Ascending aorta (tissue), 2 donors: Measurements from ENCODE around the gene HOXD3. TPM values are rescaled to one million over a fixed set of nuclear protein-coding genes. Genes with fewer than 3 reads are reported as not detected.
A peak's percentile ranks its signal among the peaks of the same experiment; 100 is the strongest.

Experiments
- DNase-seq, 2 donors: peaks; one replicate each; pipeline ENCODE4 v3.0.0-alpha.2; 2019; ENCODE audit warnings: low spot score in 2 of 2
- H3K27ac ChIP-seq, 2 donors: fragments of 200-600 bp; sonication (generic); one replicate each; pipeline ENCODE4 v1.5.1; 2016 to 2017; ENCODE audit warnings: mild to moderate bottlenecking in 1 of 2
- H3K27me3 ChIP-seq: fragments of 200-600 bp; sonication (generic); one replicate; pipeline ENCODE4 v1.5.1; 2017
- H3K36me3 ChIP-seq, 2 donors: fragments of 200-600 bp; sonication (generic); one replicate each; pipeline ENCODE4 v1.5.1; 2016
- H3K4me1 ChIP-seq, 2 donors: fragments of 200-600 bp; sonication (generic); one replicate each; pipeline ENCODE4 v1.5.1; 2016 to 2017; ENCODE audit warnings: mild to moderate bottlenecking in 1 of 2
- H3K4me3 ChIP-seq, 2 donors: fragments of 200-600 bp; sonication (generic); one replicate each; pipeline ENCODE4 v1.5.1; 2016 to 2017; ENCODE audit warnings: mild to moderate bottlenecking in 1 of 2
- H3K9me3 ChIP-seq, 2 donors: fragments of 200-600 bp; sonication (generic); one replicate each; pipeline ENCODE4 v1.5.1; 2016
- intact Hi-C: fragments of 100-400 bp; cut with DNase I; formaldehyde crosslinking; loops from one replicate; pipeline ENCODE4 v1.15.1; 2023
- total RNA-seq: library from RNA; depleted of rRNA; stranded (reverse); fragments of >200 nt; gene quantifications from one replicate; pipeline ENCODE4 v1.1.0, GENCODE V29; 2016
- TF ChIP-seq, protein P1 (sequence below), 3 experiments: fragments of 200-600 bp in 2 of 3; fragments of 450-650 bp in 1 of 3; sonication (generic) in 2 of 3; IDR thresholded peaks; one replicate each; pipeline ENCODE4 v1.5.1; 2016 to 2019; ENCODE audit warnings: antibody characterized with exemption in 3 of 3, mild to moderate bottlenecking in 1 of 3, moderate library complexity in 1 of 3

The HOXD3 gene
- total RNA-seq, 1 donor from 2014 or later: 8.6 TPM

DNA sequence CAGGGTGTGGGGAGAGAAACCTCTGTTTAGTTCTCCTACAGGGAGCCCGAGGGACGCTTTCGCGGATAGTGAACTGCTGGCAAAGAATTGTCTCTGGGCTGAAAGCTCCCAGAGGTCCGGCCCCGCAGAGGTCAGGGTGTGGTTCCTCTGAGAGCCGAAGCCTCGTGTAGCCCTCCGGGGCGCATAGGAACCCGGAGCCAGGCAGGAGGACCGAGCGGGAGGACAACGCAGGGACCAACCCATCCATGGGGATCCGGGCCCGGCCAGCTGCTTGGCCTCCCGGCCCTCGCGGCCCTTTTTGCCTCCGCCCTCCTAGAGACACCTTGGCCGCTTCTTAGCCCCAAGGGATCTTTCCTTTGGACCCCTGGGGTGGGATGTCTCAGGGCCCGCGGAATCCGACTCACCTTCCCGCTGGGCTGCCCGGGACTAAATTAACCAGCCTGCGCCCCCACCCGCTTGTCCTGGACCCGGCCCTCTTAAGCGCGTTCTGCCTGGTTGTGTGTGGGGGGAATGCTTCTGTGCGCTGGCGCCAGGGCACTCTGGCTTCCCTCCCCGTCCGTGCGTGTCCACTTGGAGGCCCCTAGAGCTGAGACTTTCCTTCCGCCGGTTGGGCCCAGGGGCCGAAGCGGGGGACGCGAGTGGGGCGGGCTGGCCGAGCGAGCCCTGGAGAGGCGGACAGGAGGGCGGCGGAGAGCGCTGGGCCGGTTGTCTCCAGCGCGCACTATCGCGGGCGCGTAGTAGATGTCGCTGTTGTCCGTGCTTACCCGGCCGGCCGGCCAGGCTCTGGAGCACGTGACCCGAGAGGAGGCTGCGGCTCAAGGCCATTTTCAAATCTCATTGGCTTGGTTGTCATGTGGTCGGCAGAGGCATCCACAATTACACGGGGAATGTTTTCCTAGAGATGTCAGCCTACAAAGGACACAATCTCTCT, 41.0 kb upstream of the HOXD3 start, which contains the start of gene HOXD10:
Gene HOXD10 (plus strand): TSS at position 896 of the 931 bp plus-strand sequence. CDS start 56 bp downstream, outside the sequence.
- H3K27ac ChIP-seq: no peak within 1 kb of the TSS
- H3K36me3 ChIP-seq: no peaks in the 10 kb centered on the region
- H3K9me3 ChIP-seq: no peaks in the 10 kb centered on the region
- TF ChIP-seq, protein P1, sequence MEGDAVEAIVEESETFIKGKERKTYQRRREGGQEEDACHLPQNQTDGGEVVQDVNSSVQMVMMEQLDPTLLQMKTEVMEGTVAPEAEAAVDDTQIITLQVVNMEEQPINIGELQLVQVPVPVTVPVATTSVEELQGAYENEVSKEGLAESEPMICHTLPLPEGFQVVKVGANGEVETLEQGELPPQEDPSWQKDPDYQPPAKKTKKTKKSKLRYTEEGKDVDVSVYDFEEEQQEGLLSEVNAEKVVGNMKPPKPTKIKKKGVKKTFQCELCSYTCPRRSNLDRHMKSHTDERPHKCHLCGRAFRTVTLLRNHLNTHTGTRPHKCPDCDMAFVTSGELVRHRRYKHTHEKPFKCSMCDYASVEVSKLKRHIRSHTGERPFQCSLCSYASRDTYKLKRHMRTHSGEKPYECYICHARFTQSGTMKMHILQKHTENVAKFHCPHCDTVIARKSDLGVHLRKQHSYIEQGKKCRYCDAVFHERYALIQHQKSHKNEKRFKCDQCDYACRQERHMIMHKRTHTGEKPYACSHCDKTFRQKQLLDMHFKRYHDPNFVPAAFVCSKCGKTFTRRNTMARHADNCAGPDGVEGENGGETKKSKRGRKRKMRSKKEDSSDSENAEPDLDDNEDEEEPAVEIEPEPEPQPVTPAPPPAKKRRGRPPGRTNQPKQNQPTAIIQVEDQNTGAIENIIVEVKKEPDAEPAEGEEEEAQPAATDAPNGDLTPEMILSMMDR (IDR thresholded peaks at IDR 0.05): peak in 2 of 3 experiments; percentile 7 to 27
- peak within 1 kb of the TSS in 1 of 2 donors; percentile 25 for H3K4me3 ChIP-seq
- peak in 1 of 2 donors; percentile 60 for DNase-seq
- H3K4me1 ChIP-seq: peaks cover 0 to 5% of the 10 kb centered on the region in 2 donors
- intact Hi-C loops: no loop called here
- H3K27me3 ChIP-seq: peaks cover 43% of the 10 kb centered on the region

DNA sequence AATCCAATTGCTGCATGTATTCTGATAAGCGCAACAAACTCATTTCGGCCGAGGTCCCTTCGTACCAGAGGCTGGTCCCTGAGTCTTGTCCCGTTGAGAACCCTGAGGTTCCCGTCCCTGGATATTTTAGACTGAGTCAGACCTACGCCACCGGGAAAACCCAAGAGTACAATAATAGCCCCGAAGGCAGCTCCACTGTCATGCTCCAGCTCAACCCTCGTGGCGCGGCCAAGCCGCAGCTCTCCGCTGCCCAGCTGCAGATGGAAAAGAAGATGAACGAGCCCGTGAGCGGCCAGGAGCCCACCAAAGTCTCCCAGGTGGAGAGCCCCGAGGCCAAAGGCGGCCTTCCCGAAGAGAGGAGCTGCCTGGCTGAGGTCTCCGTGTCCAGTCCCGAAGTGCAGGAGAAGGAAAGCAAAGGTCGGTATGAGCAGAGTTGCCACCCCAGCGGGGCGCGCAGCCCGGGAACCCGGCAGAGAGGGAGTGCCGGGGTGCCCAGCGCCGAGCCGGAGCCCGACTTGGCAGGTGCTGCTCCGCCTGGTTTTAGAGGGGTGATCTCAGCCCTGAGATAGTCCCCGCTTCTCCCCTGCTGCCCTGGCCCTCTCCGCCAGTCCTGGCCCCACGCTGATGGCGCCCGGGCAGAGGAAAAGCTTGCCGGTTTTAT, 39.8 kb upstream of the HOXD3 start:
- no peak overlapping the region for H3K27ac ChIP-seq
- no peaks in the 10 kb centered on the region for H3K9me3 ChIP-seq
- no peaks in the 10 kb centered on the region for H3K36me3 ChIP-seq
- DNase-seq: peak in 1 of 2 donors; percentile 51
- peaks cover 46% of the 10 kb centered on the region for H3K27me3 ChIP-seq
- intact Hi-C loops: no loop called here
- TF ChIP-seq, protein P1 (IDR thresholded peaks at IDR 0.05): no peak
- peaks cover 2 to 8% of the 10 kb centered on the region in 2 donors for H3K4me1 ChIP-seq
- no peak overlapping the region for H3K4me3 ChIP-seq

DNA sequence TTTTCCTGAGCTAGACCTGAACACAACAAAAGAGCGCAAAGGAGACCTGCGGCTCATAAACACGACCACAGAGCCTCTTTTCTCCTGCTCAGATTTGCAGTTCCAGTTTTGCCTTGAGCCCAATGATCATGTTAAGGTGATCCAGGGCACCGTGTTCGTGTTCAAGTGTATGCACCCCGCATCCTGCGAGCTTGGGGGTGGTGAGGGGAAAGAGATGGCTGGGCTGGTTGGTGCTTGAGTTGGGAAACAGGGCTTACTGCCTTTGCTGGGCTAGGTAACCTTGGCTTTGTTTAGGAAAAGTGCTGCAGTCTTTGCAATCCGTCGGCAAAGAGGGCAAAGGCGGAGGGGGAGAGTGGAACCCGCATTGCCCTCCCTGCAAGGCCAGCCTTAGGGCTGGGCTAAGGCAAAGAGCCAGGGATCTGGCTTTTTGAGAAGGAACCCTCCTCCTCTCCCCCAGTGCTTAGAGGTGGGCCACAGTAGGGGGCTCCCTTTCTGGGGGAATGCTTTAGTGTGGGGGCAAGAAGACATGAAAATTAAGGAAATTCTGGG, 39.2 kb upstream of the HOXD3 start:
- Histone ChIP-seq H3K36me3 (no peaks in the 10 kb centered on the region), H3K4me3 (no peak overlapping the region), H3K4me1 (peaks cover 7 to 12% of the 10 kb centered on the region in 2 donors), H3K27ac (no peak overlapping the region), H3K27me3 (peaks cover 40% of the 10 kb centered on the region), H3K9me3 (no peaks in the 10 kb centered on the region)
- no peak for DNase-seq
- TF ChIP-seq, protein P1 (IDR thresholded peaks at IDR 0.05): no peak
- intact Hi-C loops: no loop called here

DNA sequence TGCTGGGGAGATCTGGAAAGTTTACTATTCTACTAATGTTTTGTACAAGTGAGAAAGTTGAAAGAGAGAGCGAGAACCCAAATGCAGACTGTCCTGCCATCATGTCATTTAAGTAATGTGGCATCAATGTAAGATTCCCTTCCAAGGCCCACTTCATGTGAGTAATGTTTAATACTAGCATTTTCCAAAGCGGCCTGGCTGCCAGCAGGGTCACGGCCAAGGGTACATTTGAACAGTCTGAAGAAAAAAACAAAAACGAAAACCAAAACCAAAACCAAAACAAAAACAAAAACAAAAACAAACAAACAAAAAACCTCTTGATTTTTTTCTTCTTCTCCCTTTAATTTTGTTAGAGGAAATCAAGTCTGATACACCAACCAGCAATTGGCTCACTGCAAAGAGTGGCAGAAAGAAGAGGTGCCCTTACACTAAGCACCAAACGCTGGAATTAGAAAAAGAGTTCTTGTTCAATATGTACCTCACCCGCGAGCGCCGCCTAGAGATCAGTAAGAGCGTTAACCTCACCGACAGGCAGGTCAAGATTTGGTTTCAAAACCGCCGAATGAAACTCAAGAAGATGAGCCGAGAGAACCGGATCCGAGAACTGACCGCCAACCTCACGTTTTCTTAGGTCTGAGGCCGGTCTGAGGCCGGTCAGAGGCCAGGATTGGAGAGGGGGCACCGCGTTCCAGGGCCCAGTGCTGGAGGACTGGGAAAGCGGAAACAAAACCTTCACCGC, 38.3 kb upstream of the HOXD3 start:
- no peak overlapping the region for H3K27ac ChIP-seq
- H3K36me3 ChIP-seq: no peaks in the 10 kb centered on the region
- peaks cover 35% of the 10 kb centered on the region for H3K27me3 ChIP-seq
- peak in 1 of 2 donors; percentile 64 for DNase-seq
- TF ChIP-seq, protein P1 (IDR thresholded peaks at IDR 0.05): peak in 1 of 3 experiments; percentile 15
- H3K4me3 ChIP-seq: no peak overlapping the region
- H3K9me3 ChIP-seq: no peaks in the 10 kb centered on the region
- H3K4me1 ChIP-seq: peaks cover 11 to 17% of the 10 kb centered on the region in 2 donors
- intact Hi-C loops: no loop called here
